SK-N-SH (cell line): ENCODE results near the gene DUOX2. TPM values are rescaled to one million over a fixed set of nuclear protein-coding genes. Genes with fewer than 3 reads are reported as not detected.

Experiments used
- CTCF ChIA-PET: fragments of 300-600, 350-600 bp; formaldehyde crosslinking; extraction: SDS; loops from one replicate; lab custom pipeline; 2021; lab: Yijun Ruan, JAX
- POLR2A ChIA-PET: fragments of 350-600 bp; sonication (Branson Sonifier 250); formaldehyde crosslinking; extraction: SDS; loops from one replicate; lab custom pipeline; 2020; ENCODE audit warnings: antibody characterized with exemption, inconsistent platforms; lab: Yijun Ruan, JAX
- DNase-seq: peaks from one replicate; pipeline ENCODE4 v3.0.0; 2012
- H2AFZ ChIP-seq: fragments of 200-600 bp; sonication (generic); 2 replicates; pipeline ENCODE4 v1.8.1; 2016; ENCODE audit warnings: antibody characterized with exemption, mild to moderate bottlenecking, low read depth
- H3F3A ChIP-seq: fragments of 200-600 bp; sonication (generic); replicated peaks from 2 replicates; pipeline ENCODE3; 2016; ENCODE audit warnings: antibody characterized with exemption, mild to moderate bottlenecking; ENCODE audit not compliant: insufficient read depth
- H3K27ac ChIP-seq, 2 experiments: fragments of 200-500 bp in 1 of 2; fragments of 200-600 bp in 1 of 2; sonication (Bioruptor generic) in 1 of 2; sonication (generic), shearing (Covaris generic) in 1 of 2; 2 replicates each; pipeline versions ENCODE4 v1.5.1 to v1.6.1; 2014 to 2016; ENCODE audit warnings: low read depth in 2 of 2, inconsistent platforms in 1 of 2, low read length in 1 of 2, mild to moderate bottlenecking in 1 of 2, mixed read lengths in 1 of 2
- H3K27me3 ChIP-seq: fragments of 200-600 bp; sonication (generic), shearing (Covaris generic); 2 replicates; pipeline ENCODE4 v1.6.1; 2016; ENCODE audit warnings: mixed run types; ENCODE audit not compliant: insufficient read depth
- H3K36me3 ChIP-seq, 2 experiments: fragments of 200-500 bp in 1 of 2; fragments of 200-600 bp in 1 of 2; sonication (Bioruptor generic) in 1 of 2; sonication (generic) in 1 of 2; replicated peaks in 1 of 2; 2 replicates each; pipeline versions ENCODE3 to v1.5.1; 2014 to 2016; ENCODE audit warnings: low read length in 1 of 2, mild to moderate bottlenecking in 1 of 2; ENCODE audit not compliant: insufficient read depth in 2 of 2, control insufficient read depth in 1 of 2
- H3K4me1 ChIP-seq, 2 experiments: fragments of 200-500 bp in 1 of 2; fragments of 200-600 bp in 1 of 2; sonication (Bioruptor generic) in 1 of 2; sonication (generic), shearing (Covaris generic) in 1 of 2; 2 replicates each; pipeline versions ENCODE4 v1.5.1 to v1.6.1; 2014 to 2016; ENCODE audit warnings: low read depth in 1 of 2, low read length in 1 of 2, mixed run types in 1 of 2; ENCODE audit not compliant: insufficient read depth in 2 of 2, control insufficient read depth in 1 of 2
- H3K4me2 ChIP-seq: fragments of 200-600 bp; sonication (generic), shearing (Covaris generic); 2 replicates; pipeline ENCODE4 v1.6.1; 2017; ENCODE audit warnings: mixed run types
- H3K4me3 ChIP-seq, 2 experiments: fragments of 200-500 bp in 1 of 2; fragments of 200-600 bp in 1 of 2; sonication (Bioruptor generic) in 1 of 2; sonication (generic), shearing (Covaris generic) in 1 of 2; 2 replicates each; pipeline versions ENCODE4 v1.5.1 to v1.8.1; 2014 to 2016; ENCODE audit warnings: low read depth in 2 of 2, inconsistent platforms in 1 of 2, low read length in 1 of 2, mild to moderate bottlenecking in 1 of 2, mixed read lengths in 1 of 2, moderate library complexity in 1 of 2
- H3K79me2 ChIP-seq: fragments of 200-600 bp; sonication (generic); 2 replicates; pipeline ENCODE4 v1.8.1; 2017; ENCODE audit warnings: mild to moderate bottlenecking; ENCODE audit not compliant: insufficient read depth
- H3K9ac ChIP-seq: fragments of 200-600 bp; sonication (generic); 2 replicates; pipeline ENCODE4 v1.6.1; 2017; ENCODE audit warnings: mixed run types
- H3K9me2 ChIP-seq: fragments of 200-600 bp; sonication (generic); 2 replicates; pipeline ENCODE4 v1.6.1; 2017; ENCODE audit warnings: mixed run types
- H3K9me3 ChIP-seq: fragments of 200-600 bp; sonication (generic); 2 replicates; pipeline ENCODE4 v1.6.1; 2017; ENCODE audit warnings: mixed run types, mild to moderate bottlenecking, moderate library complexity
- H4K20me1 ChIP-seq: fragments of 200-600 bp; sonication (generic); 2 replicates; pipeline ENCODE4 v1.6.1; 2017; ENCODE audit warnings: mild to moderate bottlenecking, mixed run types; ENCODE audit not compliant: insufficient read depth
- EZH2phosphoT487 ChIP-seq: fragments of 200-600 bp; sonication (generic); IDR thresholded peaks from 2 replicates; pipeline ENCODE4 v1.6.1; 2017; ENCODE audit warnings: low read depth, mixed run types, mild to moderate bottlenecking, antibody characterized with exemption, moderate library complexity, borderline replicate concordance
- FOSL2 ChIP-seq: IDR thresholded peaks from 2 replicates; pipeline ENCODE4 v1.4.0; 2012; ENCODE audit warnings: low read depth, mild to moderate bottlenecking, moderate library complexity, borderline replicate concordance
- GABPA ChIP-seq: IDR thresholded peaks from 2 replicates; pipeline ENCODE4 v1.4.0; 2012; ENCODE audit warnings: low read depth, mild to moderate bottlenecking
- GATA2 ChIP-seq: sonication (generic); formaldehyde crosslinking; IDR thresholded peaks from 2 replicates; pipeline ENCODE4 v1.5.0; 2020; ENCODE audit warnings: mild to moderate bottlenecking, missing genetic modification reagents
- MEF2A ChIP-seq: IDR thresholded peaks from 2 replicates; pipeline ENCODE4 v1.4.0; 2012; ENCODE audit warnings: low read depth, borderline replicate concordance
- NFIC ChIP-seq: IDR thresholded peaks from 2 replicates; pipeline ENCODE4 v1.4.0; 2012; ENCODE audit warnings: borderline replicate concordance
- RAD21 ChIP-seq: IDR thresholded peaks from 2 replicates; pipeline ENCODE4 v1.6.1; 2012; ENCODE audit warnings: mild to moderate bottlenecking, low read length
- RXRA ChIP-seq: IDR thresholded peaks from 2 replicates; pipeline ENCODE4 v1.4.0; 2012; ENCODE audit warnings: low read depth, mild to moderate bottlenecking, borderline replicate concordance
- SIN3A ChIP-seq: IDR thresholded peaks from 2 replicates; pipeline ENCODE4 v1.6.1; 2012; ENCODE audit warnings: low read depth, mild to moderate bottlenecking, low read length, moderate library complexity, borderline replicate concordance
- TAF1 ChIP-seq: IDR thresholded peaks from 2 replicates; pipeline ENCODE4 v1.6.1; 2012; ENCODE audit warnings: low read depth, mild to moderate bottlenecking, low read length, moderate library complexity, borderline replicate concordance
- YY1 ChIP-seq: IDR thresholded peaks from 2 replicates; pipeline ENCODE4 v1.4.0; 2012; ENCODE audit warnings: low read depth, mild to moderate bottlenecking
- WGBS: methylation state at CpG from one replicate; pipeline ENCODE4 v1.1.6; 2017; ENCODE audit warnings: low lambda C conversion rate; 5-methylcytosine and 5-hydroxymethylcytosine counted together
- polyA plus RNA-seq, 3 experiments: library from polyadenylated mRNA; depleted of rRNA; stranded (reverse); fragments of >200 nt; gene quantifications; 2 replicates each; pipeline ENCODE4 v1.2.3, GENCODE V29; 2012
- TF ChIP-seq, protein P1 (sequence below): fragments of 150-350 bp; IDR thresholded peaks from 2 replicates; pipeline ENCODE4 v1.6.1; 2016; ENCODE audit warnings: mild to moderate bottlenecking, low read depth, low read length

The DUOX2 gene
- polyA plus RNA-seq, 1 of the 3 experiments (the other 2 are of a cell fraction) = not detected

DNA sequence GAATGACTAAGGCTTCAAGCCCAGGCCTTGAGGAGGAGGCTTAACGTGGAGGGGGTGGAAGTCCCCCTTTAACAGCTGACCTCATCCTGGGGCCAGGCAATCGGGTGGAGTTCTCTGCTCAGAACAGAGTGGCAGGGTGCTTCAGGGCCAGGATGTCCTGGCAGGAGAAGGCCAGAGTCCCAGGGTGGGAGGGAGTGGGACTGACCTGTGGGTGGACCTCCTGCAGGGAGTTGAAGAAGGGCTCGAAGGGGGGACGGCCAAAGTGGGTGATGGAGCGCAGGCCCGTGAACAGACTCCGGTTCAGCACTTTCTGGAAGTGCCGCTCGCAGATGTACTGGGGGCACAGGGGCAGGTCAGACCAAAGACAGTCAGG lies 19.6 kb downstream of the DUOX2 start:
- no peak for DNase-seq
- 30% methylated on average over 2 of the region's 9 CpGs for WGBS
- no peak overlapping the region for H3K9ac ChIP-seq
- ChIA-PET CTCF (interaction anchor here (1.3 to 1.5 kb wide), 2 partner anchors 10 to 18 kb away, joined by 4 read pairs; no protein-coding TSS in a partner anchor), POLR2A (no interaction called here)
- 0 out of 2 replicates have a peak, but pooled peaks cover 12% of the 10 kb centered on the region for H3K27me3 ChIP-seq
- no peaks in the 10 kb centered on the region for H3K9me2 ChIP-seq
- H3K9me3 ChIP-seq = no peaks in the 10 kb centered on the region
- no peaks in the 10 kb centered on the region for H4K20me1 ChIP-seq
- H3K36me3 ChIP-seq = no peaks in the 10 kb centered on the region
- no peak overlapping the region for H3K4me2 ChIP-seq
- H2AFZ ChIP-seq = no peak overlapping the region
- no peak overlapping the region for H3K4me3 ChIP-seq
- no peak overlapping the region for H3K27ac ChIP-seq
- H3F3A ChIP-seq = no peaks in the 10 kb centered on the region
- TF ChIP-seq RAD21 = no peak
- TF ChIP-seq FOSL2 = no peak
- no peak for TF ChIP-seq MEF2A
- TF ChIP-seq EZH2phosphoT487 = no peak
- TF ChIP-seq GATA2 = no peak
- TF ChIP-seq, protein P1, sequence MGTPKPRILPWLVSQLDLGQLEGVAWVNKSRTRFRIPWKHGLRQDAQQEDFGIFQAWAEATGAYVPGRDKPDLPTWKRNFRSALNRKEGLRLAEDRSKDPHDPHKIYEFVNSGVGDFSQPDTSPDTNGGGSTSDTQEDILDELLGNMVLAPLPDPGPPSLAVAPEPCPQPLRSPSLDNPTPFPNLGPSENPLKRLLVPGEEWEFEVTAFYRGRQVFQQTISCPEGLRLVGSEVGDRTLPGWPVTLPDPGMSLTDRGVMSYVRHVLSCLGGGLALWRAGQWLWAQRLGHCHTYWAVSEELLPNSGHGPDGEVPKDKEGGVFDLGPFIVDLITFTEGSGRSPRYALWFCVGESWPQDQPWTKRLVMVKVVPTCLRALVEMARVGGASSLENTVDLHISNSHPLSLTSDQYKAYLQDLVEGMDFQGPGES = no peak
- no peak for TF ChIP-seq GABPA
- TF ChIP-seq SIN3A = no peak
- no peak for TF ChIP-seq RXRA
- TF ChIP-seq NFIC = no peak
- TF ChIP-seq TAF1 = no peak
- no peaks in the 10 kb centered on the region for H3K4me1 ChIP-seq
- H3K79me2 ChIP-seq = no peaks in the 10 kb centered on the region

DNA sequence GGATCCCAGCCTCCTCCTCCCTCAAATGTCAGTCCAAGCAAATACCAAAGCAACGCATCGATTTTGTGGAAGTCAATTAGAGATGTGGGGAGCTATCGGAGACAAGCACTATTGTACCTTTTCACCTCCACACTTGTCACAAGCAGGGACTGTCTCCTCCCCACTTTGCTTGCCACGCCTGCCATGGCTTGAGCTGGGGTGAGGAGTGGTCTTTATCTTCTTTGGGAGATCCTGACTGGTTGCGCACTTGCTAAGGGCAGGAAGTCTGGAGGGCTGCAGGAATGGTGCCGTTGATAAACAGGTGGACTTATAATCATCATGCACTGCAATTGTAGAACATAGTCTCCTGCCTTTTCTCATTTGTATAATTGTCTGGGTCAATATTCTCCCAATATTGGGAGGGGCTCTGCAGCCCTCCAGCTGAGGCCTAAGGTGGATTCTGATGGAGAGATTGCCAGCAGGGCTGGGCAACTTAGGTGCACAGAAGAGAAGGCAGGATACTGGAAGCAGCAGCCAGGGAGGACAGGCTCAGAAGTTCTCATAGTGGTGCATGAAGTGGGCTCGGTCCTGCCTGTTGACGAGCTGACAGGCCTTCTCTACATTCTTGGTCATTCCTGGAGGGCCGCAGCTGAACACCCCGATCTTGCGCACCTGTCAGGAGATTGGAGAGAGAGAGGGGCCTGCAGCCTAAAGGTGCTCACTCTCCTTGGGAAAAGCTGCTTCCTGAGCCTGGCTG lies 20.2 kb downstream of the DUOX2 start:
- Histone ChIP-seq H4K20me1 (no peaks in the 10 kb centered on the region), H3K4me1 (no peaks in the 10 kb centered on the region), H3K36me3 (no peaks in the 10 kb centered on the region), H3K4me3 (no peak overlapping the region), H3K4me2 (no peak overlapping the region), H3K79me2 (no peaks in the 10 kb centered on the region), H3K27me3 (0 out of 2 replicates have a peak, but pooled peaks cover 13% of the 10 kb centered on the region), H3F3A (no peaks in the 10 kb centered on the region), H3K9me2 (no peaks in the 10 kb centered on the region), H3K27ac (no peak overlapping the region), H3K9ac (no peak overlapping the region), H3K9me3 (no peaks in the 10 kb centered on the region), H2AFZ (no peak overlapping the region)
- TF ChIP-seq YY1 (no peak), GATA2 (no peak)
- ChIA-PET POLR2A (no interaction called here), CTCF (interaction anchor here (1.3 to 1.9 kb wide), 2 partner anchors 19 to 24 kb away, joined by 4 to 8 read pairs; no protein-coding TSS in a partner anchor)
- 58% methylated on average over 8 of the region's 11 CpGs for WGBS
- DNase-seq = no peak
